Epithelial cell of proximal tubule (primary cell): Measurements from ENCODE around the gene ASCL3. TPM values are rescaled to one million over a fixed set of nuclear protein-coding genes. Genes with fewer than 3 reads are reported as not detected.
A peak's percentile ranks its signal among the peaks of the same experiment; 100 is the strongest.
"Not testable (repeated sequence)": the region's sequence is repeated elsewhere in the genome, so short reads cannot be mapped to it uniquely, and the experiment has no call there.

ENCODE experiments used
- DNase-seq: peaks from one replicate; pipeline ENCODE4 v3.0.0-alpha.2; 2011; ENCODE audit warnings: low read depth
- H3K4me3 ChIP-seq: 2 replicates; pipeline ENCODE4 v1.5.1; 2011; ENCODE audit warnings: low read depth, mild to moderate bottlenecking, low read length
- CTCF ChIP-seq: conservative IDR thresholded peaks from 2 replicates; pipeline ENCODE4 v1.5.1; 2012; ENCODE audit warnings: low read depth, mild to moderate bottlenecking, low read length
- total RNA-seq: library from RNA; depleted of rRNA; stranded (reverse); fragments of >200 nt; gene quantifications from 2 replicates; pipeline ENCODE4 v1.2.3, GENCODE V29; 2015

ASCL3 gene
- total RNA-seq, 1 donor from 2014 or later: not detected

- DNase-seq: no peak
- no peak for TF ChIP-seq CTCF
- no peak overlapping the region for H3K4me3 ChIP-seq
Observed at GRCh38 chr11:8947230-8947943, 4.6 kb upstream of the ASCL3 start.

GRCh38 chr11:8941341-8942103, 1.3 kb downstream of the ASCL3 start:
- DNase-seq: no peak
- no peak overlapping the region for H3K4me3 ChIP-seq
- no peak for TF ChIP-seq CTCF

GRCh38 chr11:8937659-8938058, 5.2 kb downstream of the ASCL3 start:
- no peak overlapping the region for H3K4me3 ChIP-seq
- TF ChIP-seq CTCF: no peak
- no peak for DNase-seq

- no peak for TF ChIP-seq CTCF
- peak overlapping the region; percentile 16 for H3K4me3 ChIP-seq
- DNase-seq: peak; percentile 36
Observed at GRCh38 chr11:8937159-8937558, 5.7 kb downstream of the ASCL3 start.

- H3K4me3 ChIP-seq, DNase-seq: not testable (repeated sequence)
Observed at GRCh38 chr11:8935789-8936188, 7.0 kb downstream of the ASCL3 start.

- no peak overlapping the region for H3K4me3 ChIP-seq
- no peak for DNase-seq
- no peak for TF ChIP-seq CTCF
Observed at GRCh38 chr11:8934742-8935488, 7.9 kb downstream of the ASCL3 start.

- H3K4me3 ChIP-seq: no peak overlapping the region
- no peak for DNase-seq
Observed at GRCh38 chr11:8933931-8934330, 8.9 kb downstream of the ASCL3 start.

More at GRCh38 chr11:8933931-8934330, 8.9 kb downstream of the ASCL3 start:
- TF ChIP-seq CTCF: no peak
